GM21825 (cell line): ENCODE data around the gene RAD50.

Experiments
- ATAC-seq: cut with Tn5 transposase; IDR thresholded peaks from one replicate; pipeline ENCODE4 v1.9.1; 2021; ENCODE audit warnings: mild to moderate bottlenecking, moderate library complexity; ENCODE audit not compliant: unreplicated experiment

RAD50 gene

GRCh38 chr5:132673488-132673887 lies 116.7 kb downstream of the RAD50 start:
- ATAC-seq = no peak

GRCh38 chr5:132673939-132674630 lies 117.3 kb downstream of the RAD50 start, which contains the start of gene IL4:
Gene IL4 (plus strand): TSS chr5:132673989. CDS start chr5:132674051, 62 bp downstream.
- no peak for ATAC-seq

GRCh38 chr5:132674671-132675506 lies 118.1 kb downstream of the RAD50 start:
- peak; percentile 82 for ATAC-seq

GRCh38 chr5:132675936-132676689 lies 119.3 kb downstream of the RAD50 start:
- ATAC-seq = no peak

GRCh38 chr5:132677191-132677590 lies 120.4 kb downstream of the RAD50 start:
- ATAC-seq = no peak

GRCh38 chr5:132677682-132678400 lies 121.1 kb downstream of the RAD50 start:
- ATAC-seq = no peak

GRCh38 chr5:132678735-132679134 lies 122.0 kb downstream of the RAD50 start:
- ATAC-seq = no peak

- no peak for ATAC-seq
Observed at GRCh38 chr5:132679166-132679565, 122.4 kb downstream of the RAD50 start.

- ATAC-seq = no peak
Observed at GRCh38 chr5:132679717-132680380, 123.1 kb downstream of the RAD50 start.

GRCh38 chr5:132680780-132681475 lies 124.2 kb downstream of the RAD50 start:
- ATAC-seq = no peak

GRCh38 chr5:132681476-132681831 lies 124.7 kb downstream of the RAD50 start:
- no peak for ATAC-seq

- ATAC-seq = no peak
Observed at GRCh38 chr5:132681983-132682382, 125.2 kb downstream of the RAD50 start.

GRCh38 chr5:132684491-132684890 lies 127.7 kb downstream of the RAD50 start:
- ATAC-seq = no peak

- no peak for ATAC-seq
Observed at GRCh38 chr5:132684922-132685720, 128.3 kb downstream of the RAD50 start.

GRCh38 chr5:132686193-132686592 lies 129.4 kb downstream of the RAD50 start:
- ATAC-seq = no peak

GRCh38 chr5:132687995-132688394 lies 131.2 kb downstream of the RAD50 start:
- no peak for ATAC-seq

GRCh38 chr5:132688536-132689339 lies 132.0 kb downstream of the RAD50 start:
- no peak for ATAC-seq

GRCh38 chr5:132689513-132689912 lies 132.7 kb downstream of the RAD50 start:
- ATAC-seq = no peak
